ENCODE measurements around the gene USP34. TPM values are rescaled to one million over a fixed set of nuclear protein-coding genes. Genes with fewer than 3 reads are reported as not detected.
A peak's percentile ranks its signal among the peaks of the same experiment; 100 is the strongest.

Gene USP34
- total and polyA plus RNA-seq, 2 of the 4 experiments (the other 2 are of a cell fraction) = 34.7 to 128 TPM

DNA sequence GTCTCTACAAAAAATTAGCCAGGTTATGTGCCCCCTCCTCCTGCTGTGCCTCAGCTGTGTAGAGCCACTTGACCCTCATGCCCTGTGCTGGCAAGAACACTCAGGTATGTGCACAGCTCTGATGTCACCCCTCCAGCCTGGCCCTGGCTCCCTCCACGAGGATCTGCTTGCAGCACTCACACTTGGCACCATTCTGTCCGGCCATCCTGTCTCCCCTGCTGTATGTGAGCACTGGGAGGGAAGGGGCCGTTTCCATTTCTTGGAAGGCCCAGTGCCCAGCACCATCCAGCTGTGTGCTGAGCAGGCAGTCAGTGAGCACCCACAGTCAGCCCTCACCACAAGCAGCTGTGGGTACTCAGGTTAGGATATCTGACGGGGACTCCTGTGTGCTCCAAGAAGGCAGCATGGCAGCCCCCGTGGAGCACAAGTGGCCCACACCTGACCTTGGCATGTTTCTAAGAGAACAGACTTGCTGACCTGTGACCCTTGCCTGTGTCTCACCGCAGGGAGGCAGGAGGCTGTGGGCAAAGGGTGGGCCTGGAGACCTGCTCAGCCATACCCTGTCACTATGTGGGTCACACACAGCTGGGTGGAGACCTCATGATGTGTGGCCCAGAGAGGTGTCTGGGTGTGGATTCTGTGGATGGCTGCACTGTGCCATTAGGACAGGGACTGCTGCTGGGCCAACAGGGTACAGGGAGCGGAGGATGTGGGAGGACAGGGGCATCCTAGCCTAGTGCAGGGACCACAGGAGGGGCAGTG, 31.5 kb downstream of the USP34 start:
- H4K20me1 ChIP-seq (ENCODE audit: insufficient read depth, low read length) = peaks cover 87% of the 10 kb centered on the region
- no TSS peak for BruUV-seq (replicated peaks)
- TF ChIP-seq FOS (IDR thresholded peaks at IDR 0.05; ENCODE audit: low read depth, low read length) = no peak
- TF ChIP-seq, protein P1, sequence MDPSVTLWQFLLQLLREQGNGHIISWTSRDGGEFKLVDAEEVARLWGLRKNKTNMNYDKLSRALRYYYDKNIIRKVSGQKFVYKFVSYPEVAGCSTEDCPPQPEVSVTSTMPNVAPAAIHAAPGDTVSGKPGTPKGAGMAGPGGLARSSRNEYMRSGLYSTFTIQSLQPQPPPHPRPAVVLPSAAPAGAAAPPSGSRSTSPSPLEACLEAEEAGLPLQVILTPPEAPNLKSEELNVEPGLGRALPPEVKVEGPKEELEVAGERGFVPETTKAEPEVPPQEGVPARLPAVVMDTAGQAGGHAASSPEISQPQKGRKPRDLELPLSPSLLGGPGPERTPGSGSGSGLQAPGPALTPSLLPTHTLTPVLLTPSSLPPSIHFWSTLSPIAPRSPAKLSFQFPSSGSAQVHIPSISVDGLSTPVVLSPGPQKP (IDR thresholded peaks at IDR 0.05; ENCODE audit: borderline replicate concordance, low read depth, low read length) = no peak
- no peak for TF ChIP-seq MAZ (IDR thresholded peaks at IDR 0.05; ENCODE audit: borderline replicate concordance, low read depth, low read length)
- no peak for TF ChIP-seq MXI1 (IDR thresholded peaks at IDR 0.05; ENCODE audit: borderline replicate concordance, low read depth, low read length)
- no peak for TF ChIP-seq CEBPB (IDR thresholded peaks at IDR 0.05; ENCODE audit: low read depth, low read length)
- TF ChIP-seq RFX5 (IDR thresholded peaks at IDR 0.05; ENCODE audit: low read depth, low read length) = no peak
- TF ChIP-seq RCOR1 (IDR thresholded peaks at IDR 0.05; ENCODE audit: insufficient replicate concordance, low read length) = no peak
- no peak for TF ChIP-seq SMC3 (IDR thresholded peaks at IDR 0.05; ENCODE audit: low read depth, low read length)
- no peak for TF ChIP-seq CHD1 (IDR thresholded peaks at IDR 0.05; ENCODE audit: low read depth, low read length)
- TF ChIP-seq BHLHE40 (IDR thresholded peaks at IDR 0.05; ENCODE audit: low read depth, low read length) = no peak
- TF ChIP-seq MAFK (IDR thresholded peaks at IDR 0.05; ENCODE audit: low read depth, low read length) = no peak
- TF ChIP-seq NFE2L2 (IDR thresholded peaks at IDR 0.05; ENCODE audit: low read depth, low read length) = no peak
- TF ChIP-seq, protein P2, sequence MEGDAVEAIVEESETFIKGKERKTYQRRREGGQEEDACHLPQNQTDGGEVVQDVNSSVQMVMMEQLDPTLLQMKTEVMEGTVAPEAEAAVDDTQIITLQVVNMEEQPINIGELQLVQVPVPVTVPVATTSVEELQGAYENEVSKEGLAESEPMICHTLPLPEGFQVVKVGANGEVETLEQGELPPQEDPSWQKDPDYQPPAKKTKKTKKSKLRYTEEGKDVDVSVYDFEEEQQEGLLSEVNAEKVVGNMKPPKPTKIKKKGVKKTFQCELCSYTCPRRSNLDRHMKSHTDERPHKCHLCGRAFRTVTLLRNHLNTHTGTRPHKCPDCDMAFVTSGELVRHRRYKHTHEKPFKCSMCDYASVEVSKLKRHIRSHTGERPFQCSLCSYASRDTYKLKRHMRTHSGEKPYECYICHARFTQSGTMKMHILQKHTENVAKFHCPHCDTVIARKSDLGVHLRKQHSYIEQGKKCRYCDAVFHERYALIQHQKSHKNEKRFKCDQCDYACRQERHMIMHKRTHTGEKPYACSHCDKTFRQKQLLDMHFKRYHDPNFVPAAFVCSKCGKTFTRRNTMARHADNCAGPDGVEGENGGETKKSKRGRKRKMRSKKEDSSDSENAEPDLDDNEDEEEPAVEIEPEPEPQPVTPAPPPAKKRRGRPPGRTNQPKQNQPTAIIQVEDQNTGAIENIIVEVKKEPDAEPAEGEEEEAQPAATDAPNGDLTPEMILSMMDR (conservative IDR thresholded peaks at IDR 0.05; ENCODE audit: low read depth, low read length) = no peak
- no peak for TF ChIP-seq RAD21 (IDR thresholded peaks at IDR 0.05; ENCODE audit: low read length)
- TF ChIP-seq, protein P3, sequence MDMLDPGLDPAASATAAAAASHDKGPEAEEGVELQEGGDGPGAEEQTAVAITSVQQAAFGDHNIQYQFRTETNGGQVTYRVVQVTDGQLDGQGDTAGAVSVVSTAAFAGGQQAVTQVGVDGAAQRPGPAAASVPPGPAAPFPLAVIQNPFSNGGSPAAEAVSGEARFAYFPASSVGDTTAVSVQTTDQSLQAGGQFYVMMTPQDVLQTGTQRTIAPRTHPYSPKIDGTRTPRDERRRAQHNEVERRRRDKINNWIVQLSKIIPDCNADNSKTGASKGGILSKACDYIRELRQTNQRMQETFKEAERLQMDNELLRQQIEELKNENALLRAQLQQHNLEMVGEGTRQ (IDR thresholded peaks at IDR 0.05; ENCODE audit: low read depth, low read length) = no peak

More for the DNA sequence above, 31.5 kb downstream of the USP34 start:
- no peaks in the 10 kb centered on the region for H3K9me3 ChIP-seq (ENCODE audit: control insufficient read depth, insufficient read depth, low read length)
- no peak overlapping the region for H2BK20ac ChIP-seq (ENCODE audit: low read depth, low read length)
- H3K4me3 ChIP-seq (ENCODE audit: insufficient read depth, low read depth, low read length) = no peak overlapping the region
- H3K14ac ChIP-seq (replicated peaks; ENCODE audit: low read depth, low read length) = no peak overlapping the region
- H4K91ac ChIP-seq (ENCODE audit: insufficient read depth, low read depth, low read length) = no peak overlapping the region
- no peak overlapping the region for H4K5ac ChIP-seq (ENCODE audit: low read depth, low read length)
- dilution Hi-C loops (cut with HindIII; ENCODE audit: low sequenced_read_pairs, unreplicated experiment) (no loop called here), in situ Hi-C loops (cut with MboI; ENCODE audit: low sequenced_read_pairs) (no loop called here), intact Hi-C loops (cut with micrococcal nuclease) (no loop called here)
- no peak overlapping the region for H2AFZ ChIP-seq (replicated peaks; ENCODE audit: low read length, poor library complexity)
- no peak overlapping the region for H3K4me2 ChIP-seq (ENCODE audit: low read depth, low read length)
- peaks cover 6% of the 10 kb centered on the region for H3K4me1 ChIP-seq (ENCODE audit: control insufficient read depth, insufficient read depth, low read length)
- no peaks in the 10 kb centered on the region for H3K27me3 ChIP-seq (ENCODE audit: control insufficient read depth, insufficient read depth, low read length)
- H4K8ac ChIP-seq (ENCODE audit: low read depth in 2 of 2, low read length in 2 of 2) = no peak overlapping the region
- H2BK15ac ChIP-seq (ENCODE audit: low read depth, low read length) = no peak overlapping the region
- H3K79me1 ChIP-seq (ENCODE audit: low read depth in 1 of 2, low read length in 2 of 2) = peaks cover 6 to 67% of the 10 kb centered on the region in 2 experiments; a peak in 3 of 4 replicates
- no peak overlapping the region for H3K27ac ChIP-seq (ENCODE audit: insufficient read depth, low read length)
- ATAC-seq (ENCODE audit: low read depth) = no peak; the same call in 1 of the 2 replicates
- no peak overlapping the region for H2BK5ac ChIP-seq (ENCODE audit: low read depth, low read length, poor library complexity, severe bottlenecking)
- no peak overlapping the region for H2AK5ac ChIP-seq (ENCODE audit: low read depth, low read length)
- POLR2A ChIA-PET (ENCODE audit: unreplicated experiment) = interaction anchor here (0.5 kb wide), 1 partner anchor 19 kb away, joined by 4 read pairs; no protein-coding TSS in a partner anchor
- 83% methylated on average over 4 of the region's 7 CpGs; no CpG with 5 or more reads in 1 of the 2 experiments for WGBS, 2 experiments (ENCODE audit: extremely low coverage in 2 of 2, insufficient read length in 1 of 2)
- no peak overlapping the region for H3K9ac ChIP-seq (ENCODE audit: low read depth, low read length)
- no peak overlapping the region for H3K18ac ChIP-seq (ENCODE audit: low read depth, low read length)
- DNase-seq = no peak
- H3K56ac ChIP-seq (ENCODE audit: extremely low read depth, insufficient read depth, low read length) = no peak overlapping the region
- no peak overlapping the region for H3K4ac ChIP-seq (ENCODE audit: low read depth, low read length)
- H2BK120ac ChIP-seq (ENCODE audit: low read depth, low read length) = no peak overlapping the region
- H3K36me3 ChIP-seq (ENCODE audit: control insufficient read depth, insufficient read depth, low read length) = peaks cover 4% of the 10 kb centered on the region
- peak overlapping the region; percentile 23 for H2AK9ac ChIP-seq (replicated peaks; ENCODE audit: low read depth, low read length, poor library complexity)
- no peak overlapping the region for H3K23ac ChIP-seq (ENCODE audit: low read depth, low read length)
- H3K9me1 ChIP-seq (ENCODE audit: insufficient read depth, low read length) = peaks cover 21% of the 10 kb centered on the region
- CTCF ChIA-PET = no interaction called here

All from IMR-90 (cell line).